GM18517 (cell line): ENCODE data around the gene SERPINB12.
A peak's percentile ranks its signal among the peaks of the same experiment; 100 is the strongest.

Experiments used
- ATAC-seq: cut with Tn5 transposase; IDR thresholded peaks from one replicate; pipeline ENCODE4 v1.9.1; 2021; ENCODE audit warnings: mild to moderate bottlenecking, moderate library complexity; ENCODE audit not compliant: unreplicated experiment

The SERPINB12 gene

GRCh38 chr18:63542069-63542468, at the start of gene SERPINB12:
TSS of gene SERPINB12 (plus strand) at chr18:63542369. CDS start at chr18:63556160, 13,791 bp downstream.
- no peak for ATAC-seq

DNA sequence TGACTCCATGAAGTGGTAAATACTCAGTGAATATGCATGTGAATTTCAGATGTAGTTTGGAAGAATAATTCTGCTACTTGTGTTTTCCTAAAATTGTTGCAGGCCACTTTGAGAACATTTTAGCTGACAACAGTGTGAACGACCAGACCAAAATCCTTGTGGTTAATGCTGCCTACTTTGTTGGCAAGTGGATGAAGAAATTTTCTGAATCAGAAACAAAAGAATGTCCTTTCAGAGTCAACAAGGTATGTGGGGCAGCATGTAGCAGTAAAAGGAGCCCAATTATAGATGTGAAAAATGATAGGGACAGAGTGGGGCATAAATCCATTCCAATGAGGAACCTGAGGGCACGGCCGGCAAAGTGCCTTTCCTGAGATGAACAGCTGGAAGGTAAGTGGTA, 49.3 kb upstream of the SERPINB12 start:
- ATAC-seq = no peak

- ATAC-seq = no peak
Observed at GRCh38 chr18:63495675-63496074, 46.5 kb upstream of the SERPINB12 start.

- no peak for ATAC-seq
Observed at GRCh38 chr18:63505566-63506335, 36.4 kb upstream of the SERPINB12 start.

- ATAC-seq = no peak
Observed at GRCh38 chr18:63506336-63506646, 35.9 kb upstream of the SERPINB12 start.

GRCh38 chr18:63508596-63508995, 33.6 kb upstream of the SERPINB12 start:
- ATAC-seq = no peak

DNA sequence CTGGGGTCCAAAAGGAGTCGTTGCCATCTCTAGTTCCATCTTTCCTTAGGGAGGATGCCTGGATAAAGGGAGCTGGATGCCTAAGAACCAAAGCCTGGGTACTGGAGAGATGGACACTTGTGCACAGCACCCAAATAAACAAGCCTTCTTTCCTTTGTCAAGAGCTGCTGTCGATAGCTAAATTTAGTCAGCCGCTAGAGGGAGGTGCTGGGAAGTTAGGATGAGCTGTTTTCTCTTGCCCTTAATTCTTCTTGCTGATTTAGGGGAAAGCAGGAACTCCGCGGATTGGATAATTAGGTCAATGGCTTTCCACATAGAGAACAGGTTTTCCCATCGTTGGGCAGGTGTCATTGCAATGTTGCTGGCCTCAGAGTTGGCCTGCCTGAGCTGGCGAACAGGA, 30.9 kb upstream of the SERPINB12 start:
- no peak for ATAC-seq

DNA sequence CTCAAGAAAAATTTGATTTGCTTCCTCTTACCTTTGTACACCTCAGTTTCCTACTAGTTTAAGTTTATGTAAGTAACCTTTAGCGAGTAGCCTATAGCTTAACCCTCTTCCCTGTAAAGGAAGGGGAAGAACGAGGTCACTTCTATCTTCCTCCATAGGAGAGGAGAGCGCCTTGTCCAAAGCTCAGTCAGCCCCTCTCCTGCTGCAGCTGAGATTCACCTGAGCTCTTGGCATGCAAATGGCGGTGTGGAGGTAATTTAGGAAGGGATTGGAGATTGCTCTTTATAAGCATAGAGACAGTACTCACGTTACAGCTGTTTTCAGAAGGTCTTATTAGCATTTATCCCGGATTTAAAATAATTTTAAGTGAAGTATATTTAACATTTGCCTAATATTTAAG, 27.8 kb upstream of the SERPINB12 start:
- ATAC-seq = no peak

DNA sequence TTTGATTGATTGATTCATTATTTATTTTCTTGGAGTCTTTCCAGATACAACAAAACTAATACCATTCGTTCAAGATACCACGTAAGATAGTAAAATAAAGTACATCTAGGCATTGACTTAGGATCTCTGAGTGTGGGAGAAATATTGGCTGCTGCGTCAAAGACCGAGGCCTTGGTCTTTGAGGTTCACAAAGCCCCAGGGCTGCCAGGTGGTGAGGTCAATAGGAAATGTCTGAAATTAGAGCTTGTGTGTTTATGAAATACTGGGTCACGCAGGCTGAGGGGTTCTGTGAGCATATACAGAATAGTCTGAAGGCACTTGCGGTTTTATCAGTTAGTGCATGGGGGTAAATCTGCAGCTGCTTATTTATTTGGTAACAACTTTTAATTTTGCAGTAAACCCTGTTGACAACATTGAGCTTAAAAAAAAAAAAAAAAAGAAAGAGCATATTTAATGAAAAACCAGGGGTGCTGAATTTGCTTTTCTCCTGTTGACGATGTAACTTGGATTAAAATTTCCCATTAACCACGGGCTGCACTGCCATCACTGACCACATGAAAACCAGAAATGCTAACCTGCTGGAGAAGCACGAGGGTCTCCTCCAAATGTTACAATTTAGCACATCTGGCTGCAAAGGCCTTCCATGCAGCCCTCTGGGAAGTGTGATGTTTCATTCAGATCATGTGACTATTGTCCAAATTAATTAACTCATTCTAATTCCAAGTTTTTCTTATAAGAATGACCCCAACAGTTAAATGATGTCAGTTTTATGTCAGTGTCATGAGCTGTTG, 27.1 kb upstream of the SERPINB12 start:
- no peak for ATAC-seq

- ATAC-seq = no peak
Observed at GRCh38 chr18:63515801-63516200, 26.4 kb upstream of the SERPINB12 start.

DNA sequence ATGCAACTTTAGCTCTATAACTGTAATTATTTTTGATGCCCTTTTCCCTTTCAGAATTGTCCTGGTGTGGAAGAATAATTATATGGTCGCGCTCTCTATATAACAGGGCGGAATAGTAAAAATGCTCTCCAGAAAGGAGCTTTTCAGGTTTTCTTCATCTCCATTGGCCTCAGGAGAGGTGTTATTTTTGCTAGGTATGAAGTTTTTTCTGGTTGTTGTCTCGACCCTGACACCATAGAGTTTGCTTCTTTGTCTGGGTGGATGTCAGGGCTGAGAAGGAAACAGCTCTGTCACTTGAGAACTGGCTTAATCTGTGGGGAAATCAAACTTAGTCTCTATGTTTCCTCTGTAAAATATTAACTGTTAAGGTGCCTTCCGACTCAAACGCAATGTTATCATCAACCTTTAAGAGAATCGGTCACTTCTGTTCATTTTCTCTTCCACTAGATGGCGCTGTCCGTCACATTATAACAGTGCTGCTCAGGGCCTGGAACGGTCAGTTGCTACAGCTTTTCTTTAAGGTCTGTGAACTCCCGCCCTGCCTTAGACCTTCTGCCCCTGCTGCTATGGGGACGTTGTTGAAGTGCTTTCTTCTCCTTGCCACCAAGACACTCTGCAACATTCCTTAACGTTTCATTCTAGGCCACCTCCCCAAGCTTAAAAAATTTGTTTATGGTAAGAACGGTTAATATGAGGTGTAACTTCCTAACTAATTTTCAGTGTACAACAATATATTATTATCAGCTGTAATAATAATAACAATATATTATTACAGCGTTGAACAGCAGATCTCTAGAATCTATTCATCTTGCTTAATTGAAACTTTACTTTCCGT, 23.8 kb upstream of the SERPINB12 start:
- ATAC-seq = peak; percentile 93

DNA sequence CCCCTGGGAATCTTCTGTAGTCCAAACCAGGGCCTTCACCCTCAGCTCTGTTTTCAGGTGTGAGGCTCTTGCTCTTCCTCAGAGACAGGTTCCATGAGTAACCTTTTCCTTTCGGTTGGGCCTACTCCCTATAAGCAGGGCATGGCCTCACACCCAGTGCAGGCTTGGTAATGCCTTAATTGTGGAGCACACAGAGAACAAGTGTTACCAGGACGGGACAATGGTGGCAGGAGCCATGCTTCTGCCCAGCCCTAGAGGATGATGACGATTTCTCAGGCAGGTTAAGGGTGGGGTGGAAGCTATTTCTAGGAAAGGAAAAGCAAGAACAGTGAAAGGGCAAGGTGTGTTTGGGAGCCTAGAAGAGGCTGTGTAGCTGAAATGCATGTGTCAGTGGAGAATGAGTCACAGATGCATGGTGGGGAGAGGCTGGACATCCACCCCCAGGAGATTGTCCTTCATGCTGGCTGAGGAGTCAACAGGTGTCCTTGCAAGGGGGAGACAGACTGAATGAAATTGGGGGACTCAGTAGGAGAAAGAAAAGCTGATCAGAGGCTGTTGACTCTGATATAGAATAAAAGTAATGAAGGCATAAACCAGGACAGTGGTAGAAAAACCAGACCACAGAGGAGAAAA, 22.0 kb upstream of the SERPINB12 start:
- no peak for ATAC-seq

DNA sequence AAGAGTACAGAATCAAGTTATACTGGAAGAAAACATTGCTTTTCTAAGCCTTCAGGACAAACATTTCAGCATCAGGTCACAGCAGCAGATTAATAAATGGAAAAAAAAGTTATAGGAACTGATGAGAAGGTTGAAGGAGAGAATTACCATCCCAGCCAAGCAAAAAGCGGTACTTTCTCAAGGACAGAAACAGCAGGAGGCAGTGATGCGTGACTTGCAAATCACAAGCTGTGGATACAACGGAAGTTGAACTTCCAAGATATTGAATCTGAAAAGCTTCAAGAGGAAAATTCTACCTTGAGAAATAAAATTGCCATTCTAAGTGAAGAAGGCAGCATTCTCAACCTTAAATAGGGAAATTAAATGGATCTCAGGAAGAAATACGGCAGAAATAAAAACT, 18.5 kb upstream of the SERPINB12 start:
- no peak for ATAC-seq

DNA sequence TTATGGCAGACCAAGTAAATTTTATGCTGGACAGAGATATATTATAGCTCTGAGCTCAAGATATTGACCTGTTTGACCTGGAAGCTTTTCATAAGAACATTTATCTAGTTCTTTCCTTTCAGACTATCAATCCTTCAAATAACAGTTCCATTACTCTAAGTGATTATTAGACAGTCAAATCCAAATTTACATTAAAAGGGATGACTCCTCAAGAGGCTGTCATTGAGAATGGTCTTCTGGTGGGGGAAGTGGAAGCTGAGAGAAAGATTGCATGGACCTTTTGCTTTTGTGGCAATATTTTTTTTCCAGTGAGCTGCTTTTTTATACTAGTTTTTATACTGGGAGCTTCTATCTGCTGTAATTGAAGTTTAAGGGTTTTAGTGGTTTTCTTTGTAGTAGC, 14.9 kb upstream of the SERPINB12 start:
- no peak for ATAC-seq

- no peak for ATAC-seq
Observed at GRCh38 chr18:63528863-63529492, 13.2 kb upstream of the SERPINB12 start.

- ATAC-seq = no peak
Observed at GRCh38 chr18:63532471-63532870, 9.7 kb upstream of the SERPINB12 start.

- no peak for ATAC-seq
Observed at GRCh38 chr18:63534615-63535014, 7.6 kb upstream of the SERPINB12 start.

- no peak for ATAC-seq
Observed at GRCh38 chr18:63539904-63540510, 2.2 kb upstream of the SERPINB12 start.

- ATAC-seq = no peak
Observed at GRCh38 chr18:63544017-63544416, 1.8 kb downstream of the SERPINB12 start.

DNA sequence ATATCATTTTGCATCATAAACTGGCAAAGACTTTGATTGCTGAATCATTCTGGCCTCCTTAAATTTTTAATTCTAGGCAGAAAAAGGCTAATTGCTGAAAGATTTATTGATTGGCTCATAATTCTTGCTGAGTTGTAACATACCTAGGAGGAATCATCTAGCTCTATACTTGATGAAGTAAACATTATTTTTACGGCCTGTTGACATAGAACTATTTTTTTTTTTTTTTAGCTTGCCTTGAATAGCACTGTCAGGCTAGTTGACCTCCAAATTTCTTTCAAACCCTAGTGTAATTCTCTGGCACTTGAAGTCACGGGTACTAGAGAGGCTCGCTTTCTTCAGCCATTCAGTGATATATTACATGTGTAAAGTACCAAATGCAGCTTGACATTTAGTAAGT, 2.8 kb downstream of the SERPINB12 start:
- no peak for ATAC-seq
